K562 (cell line): ENCODE data around the gene PIF1. TPM values are rescaled to one million over a fixed set of nuclear protein-coding genes. Genes with fewer than 3 reads are reported as not detected.

Source experiments
- CAMTA2 ChIP-seq: fragments of 250-450 bp; sonication (Bioruptor Pico); conservative IDR thresholded peaks from 2 replicates; pipeline ENCODE4 v1.5.1; 2022
- E2F3 ChIP-seq: fragments of 250-450 bp; sonication (Bioruptor Pico); IDR thresholded peaks from 2 replicates; pipeline ENCODE4 v1.4.0; 2020; ENCODE audit warnings: mild to moderate bottlenecking
- MAFF ChIP-seq: IDR thresholded peaks from 2 replicates; pipeline ENCODE4 v1.6.1; 2012; ENCODE audit warnings: low read length, improper control_type of control experiment
- MCM7 ChIP-seq, 2 experiments: fragments of 450-650 bp; IDR thresholded peaks; 2 replicates each; pipeline ENCODE4 v1.6.1; 2016 to 2018
- NFE2L1 ChIP-seq: fragments of 450-650 bp; IDR thresholded peaks from 2 replicates; pipeline ENCODE4 v1.6.1; 2016; ENCODE audit warnings: missing genetic modification characterization, low read depth, mild to moderate bottlenecking, missing compliant biosample characterization, moderate library complexity, borderline replicate concordance
- PHTF2 ChIP-seq: fragments of 250-450 bp; sonication (Bioruptor Pico); IDR thresholded peaks from 2 replicates; pipeline ENCODE4 v1.5.0; 2021; ENCODE audit warnings: mild to moderate bottlenecking
- POLR3G ChIP-seq: IDR thresholded peaks from 2 replicates; pipeline ENCODE4 v1.6.1; 2011; ENCODE audit not compliant: insufficient read length, insufficient replicate concordance; ENCODE audit errors: extremely low read depth
- SNAPC5 ChIP-seq: fragments of 250-450 bp; sonication (Bioruptor Pico); IDR thresholded peaks from 2 replicates; pipeline ENCODE4 v1.8.0; 2021; ENCODE audit warnings: moderate library complexity, mild to moderate bottlenecking, inconsistent platforms
- SUPT5H ChIP-seq: fragments of 450-650 bp; IDR thresholded peaks from 2 replicates; pipeline ENCODE4 v1.6.1; 2016
- TEAD2 ChIP-seq: fragments of 450-650 bp; IDR thresholded peaks from 2 replicates; pipeline ENCODE4 v1.6.1; 2016; ENCODE audit warnings: missing genetic modification characterization, control low read depth, missing compliant biosample characterization
- ZBTB7A ChIP-seq: IDR thresholded peaks from 2 replicates; pipeline ENCODE4 v1.6.1; 2011; ENCODE audit warnings: low read depth, mild to moderate bottlenecking, low read length, moderate library complexity, borderline replicate concordance; ENCODE audit not compliant: control insufficient read depth
- ZNF197 ChIP-seq: fragments of 200-800 bp; sonication (Bioruptor generic); IDR thresholded peaks from 2 replicates; pipeline ENCODE4 v1.6.1; 2016; ENCODE audit warnings: low read depth, missing genetic modification characterization, missing compliant biosample characterization
- ZNF766 ChIP-seq: fragments of 200-800 bp; sonication (Bioruptor generic); conservative IDR thresholded peaks from 2 replicates; pipeline ENCODE4 v1.6.1; 2016; ENCODE audit warnings: missing genetic modification characterization, missing compliant biosample characterization
- polyA plus RNA-seq, 8 experiments: library from polyadenylated mRNA; depleted of rRNA in 4 of 8; stranded (reverse) in 5 of 8; unstranded in 3 of 8; fragments of >200 nt; fragmentation: Nextera tagmentation in 2 of 8; fragmentation: Illumina TruSeq in 1 of 8; extraction: Ambion mirVana in 2 of 8; extraction: Trizol in 1 of 8; gene quantifications; 2 replicates each; pipeline versions ENCODE4 v1.2.1 to v1.2.3, GENCODE V29; 2011 to 2014; ENCODE audit warnings: inconsistent platforms in 1 of 8, missing spikeins in 1 of 8
- total RNA-seq, 7 experiments: library from RNA; depleted of rRNA in 6 of 7; stranded (reverse); fragments of >200 nt in 6 of 7; fragmentation: Illumina TruSeq in 2 of 7; extraction: Trizol in 2 of 7; gene quantifications; 2 replicates each; pipeline versions ENCODE4 v1.2.1 to v1.2.3, GENCODE V29; 2011 to 2021; ENCODE audit warnings: low replicate concordance in 1 of 7
- TF ChIP-seq, protein P1 (sequence below): sonication (generic); formaldehyde crosslinking; IDR thresholded peaks from 2 replicates; pipeline ENCODE4 v1.8.0; 2023; ENCODE audit warnings: mild to moderate bottlenecking, missing genetic modification reagents
- TF ChIP-seq, protein P2 (sequence below), 2 experiments: IDR thresholded peaks; 2 replicates each; pipeline ENCODE4 v1.6.1; 2011; ENCODE audit warnings: borderline replicate concordance in 1 of 2, control low read depth in 1 of 2, low read depth in 1 of 2, low read length in 1 of 2, mild to moderate bottlenecking in 1 of 2, mixed read lengths in 1 of 2, moderate library complexity in 1 of 2; ENCODE audit not compliant: insufficient read depth in 1 of 2, insufficient read length in 1 of 2, poor library complexity in 1 of 2, severe bottlenecking in 1 of 2; ENCODE audit errors: extremely low read depth in 1 of 2
- TF ChIP-seq, protein P3 (sequence below), 2 experiments: fragments of 250-450 bp in 1 of 2; fragments of 450-650 bp in 1 of 2; sonication (Bioruptor Pico) in 1 of 2; IDR thresholded peaks; 2 replicates each; pipeline versions ENCODE4 v1.6.1 to v1.8.0; 2016 to 2021; ENCODE audit warnings: mild to moderate bottlenecking in 2 of 2, moderate library complexity in 2 of 2, missing compliant biosample characterization in 1 of 2, missing genetic modification characterization in 1 of 2
- TF ChIP-seq, protein P4 (sequence below): sonication (generic); formaldehyde crosslinking; IDR thresholded peaks from 2 replicates; pipeline ENCODE4 v1.5.0; 2020; ENCODE audit warnings: missing genetic modification reagents
- TF ChIP-seq, protein P5 (sequence below): fragments of 250-450 bp; sonication (Bioruptor Pico); IDR thresholded peaks from 2 replicates; pipeline ENCODE4 v1.5.0; 2021

Gene PIF1
- total and polyA plus RNA-seq, 9 of the 15 experiments (the other 6 are each of a cell fraction or from before 2014, with no cell fraction given): 1.1 to 37.9 (median 11.5) TPM

GRCh38 chr15:64774629-64775493 is 50.6 kb downstream of the PIF1 start (continued):
- TF ChIP-seq, protein P1, sequence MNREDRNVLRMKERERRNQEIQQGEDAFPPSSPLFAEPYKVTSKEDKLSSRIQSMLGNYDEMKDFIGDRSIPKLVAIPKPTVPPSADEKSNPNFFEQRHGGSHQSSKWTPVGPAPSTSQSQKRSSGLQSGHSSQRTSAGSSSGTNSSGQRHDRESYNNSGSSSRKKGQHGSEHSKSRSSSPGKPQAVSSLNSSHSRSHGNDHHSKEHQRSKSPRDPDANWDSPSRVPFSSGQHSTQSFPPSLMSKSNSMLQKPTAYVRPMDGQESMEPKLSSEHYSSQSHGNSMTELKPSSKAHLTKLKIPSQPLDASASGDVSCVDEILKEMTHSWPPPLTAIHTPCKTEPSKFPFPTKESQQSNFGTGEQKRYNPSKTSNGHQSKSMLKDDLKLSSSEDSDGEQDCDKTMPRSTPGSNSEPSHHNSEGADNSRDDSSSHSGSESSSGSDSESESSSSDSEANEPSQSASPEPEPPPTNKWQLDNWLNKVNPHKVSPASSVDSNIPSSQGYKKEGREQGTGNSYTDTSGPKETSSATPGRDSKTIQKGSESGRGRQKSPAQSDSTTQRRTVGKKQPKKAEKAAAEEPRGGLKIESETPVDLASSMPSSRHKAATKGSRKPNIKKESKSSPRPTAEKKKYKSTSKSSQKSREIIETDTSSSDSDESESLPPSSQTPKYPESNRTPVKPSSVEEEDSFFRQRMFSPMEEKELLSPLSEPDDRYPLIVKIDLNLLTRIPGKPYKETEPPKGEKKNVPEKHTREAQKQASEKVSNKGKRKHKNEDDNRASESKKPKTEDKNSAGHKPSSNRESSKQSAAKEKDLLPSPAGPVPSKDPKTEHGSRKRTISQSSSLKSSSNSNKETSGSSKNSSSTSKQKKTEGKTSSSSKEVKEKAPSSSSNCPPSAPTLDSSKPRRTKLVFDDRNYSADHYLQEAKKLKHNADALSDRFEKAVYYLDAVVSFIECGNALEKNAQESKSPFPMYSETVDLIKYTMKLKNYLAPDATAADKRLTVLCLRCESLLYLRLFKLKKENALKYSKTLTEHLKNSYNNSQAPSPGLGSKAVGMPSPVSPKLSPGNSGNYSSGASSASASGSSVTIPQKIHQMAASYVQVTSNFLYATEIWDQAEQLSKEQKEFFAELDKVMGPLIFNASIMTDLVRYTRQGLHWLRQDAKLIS (CRISPR knock-in tag): no peak
- TF ChIP-seq, protein P2, sequence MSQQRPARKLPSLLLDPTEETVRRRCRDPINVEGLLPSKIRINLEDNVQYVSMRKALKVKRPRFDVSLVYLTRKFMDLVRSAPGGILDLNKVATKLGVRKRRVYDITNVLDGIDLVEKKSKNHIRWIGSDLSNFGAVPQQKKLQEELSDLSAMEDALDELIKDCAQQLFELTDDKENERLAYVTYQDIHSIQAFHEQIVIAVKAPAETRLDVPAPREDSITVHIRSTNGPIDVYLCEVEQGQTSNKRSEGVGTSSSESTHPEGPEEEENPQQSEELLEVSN (IDR thresholded peaks at IDR 0.05; ENCODE audit: borderline replicate concordance in 1 of 2, extremely low read depth in 1 of 2, insufficient read depth in 1 of 2, insufficient read length in 1 of 2, low read depth in 1 of 2, low read length in 1 of 2, poor library complexity in 1 of 2, severe bottlenecking in 1 of 2): peak in 1 of 2 experiments; percentile 47
- TF ChIP-seq POLR3G (no peak), SUPT5H (no peak), PHTF2 (no peak), CAMTA2 (CRISPR knock-in tag) (no peak), MAFF (no peak), ZNF197 (CRISPR knock-in tag) (no peak), NFE2L1 (tag) (no peak), TEAD2 (tag) (no peak), ZBTB7A (peak; percentile 22; the same call in 1 of the 2 replicates), ZNF766 (CRISPR knock-in tag) (no peak), SNAPC5 (no peak), MCM7 (IDR thresholded peaks at IDR 0.05) (no peak), E2F3 (CRISPR knock-in tag) (no peak)
- TF ChIP-seq, protein P3, sequence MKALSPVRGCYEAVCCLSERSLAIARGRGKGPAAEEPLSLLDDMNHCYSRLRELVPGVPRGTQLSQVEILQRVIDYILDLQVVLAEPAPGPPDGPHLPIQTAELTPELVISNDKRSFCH (CRISPR knock-in tag; IDR thresholded peaks at IDR 0.05): no peak
- TF ChIP-seq, protein P3 (tag; IDR thresholded peaks at IDR 0.05): 0 out of 2 replicates have a peak, but pooled peaks have one; percentile 38
- TF ChIP-seq, protein P4, sequence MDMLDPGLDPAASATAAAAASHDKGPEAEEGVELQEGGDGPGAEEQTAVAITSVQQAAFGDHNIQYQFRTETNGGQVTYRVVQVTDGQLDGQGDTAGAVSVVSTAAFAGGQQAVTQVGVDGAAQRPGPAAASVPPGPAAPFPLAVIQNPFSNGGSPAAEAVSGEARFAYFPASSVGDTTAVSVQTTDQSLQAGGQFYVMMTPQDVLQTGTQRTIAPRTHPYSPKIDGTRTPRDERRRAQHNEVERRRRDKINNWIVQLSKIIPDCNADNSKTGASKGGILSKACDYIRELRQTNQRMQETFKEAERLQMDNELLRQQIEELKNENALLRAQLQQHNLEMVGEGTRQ (CRISPR knock-in tag): no peak
- TF ChIP-seq, protein P5, sequence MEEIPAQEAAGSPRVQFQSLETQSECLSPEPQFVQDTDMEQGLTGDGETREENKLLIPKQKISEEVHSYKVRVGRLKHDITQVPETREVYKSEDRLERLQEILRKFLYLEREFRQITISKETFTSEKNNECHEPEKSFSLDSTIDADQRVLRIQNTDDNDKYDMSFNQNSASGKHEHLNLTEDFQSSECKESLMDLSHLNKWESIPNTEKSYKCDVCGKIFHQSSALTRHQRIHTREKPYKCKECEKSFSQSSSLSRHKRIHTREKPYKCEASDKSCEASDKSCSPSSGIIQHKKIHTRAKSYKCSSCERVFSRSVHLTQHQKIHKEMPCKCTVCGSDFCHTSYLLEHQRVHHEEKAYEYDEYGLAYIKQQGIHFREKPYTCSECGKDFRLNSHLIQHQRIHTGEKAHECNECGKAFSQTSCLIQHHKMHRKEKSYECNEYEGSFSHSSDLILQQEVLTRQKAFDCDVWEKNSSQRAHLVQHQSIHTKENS (CRISPR knock-in tag): no peak
